Stimulated activated naive CD8-positive, alpha-beta T cell treated with anti-CD3 and anti-CD28 coated beads, Interleukin-15, Interleukin-2, amounts not matched to agents 100 ng/mL and 50 ng/mL, for 24 hours (primary cell): ENCODE measurements around the gene MTA1.

Experiments used
- H3K27ac Mint-ChIP-seq: one replicate; pipeline ENCODE4 v1.8.0; 2021; ENCODE audit warnings: mild to moderate bottlenecking, mixed read lengths
- H3K27me3 Mint-ChIP-seq: one replicate; pipeline ENCODE4 v1.8.0; 2021; ENCODE audit warnings: mixed read lengths
- H3K36me3 Mint-ChIP-seq: one replicate; pipeline ENCODE4 v1.8.0; 2021; ENCODE audit warnings: low read depth, mixed read lengths
- H3K4me1 Mint-ChIP-seq: one replicate; pipeline ENCODE4 v1.8.0; 2021; ENCODE audit warnings: low read depth, mixed read lengths
- H3K4me3 Mint-ChIP-seq: one replicate; pipeline ENCODE4 v1.8.0; 2021; ENCODE audit warnings: mild to moderate bottlenecking, mixed read lengths
- H3K9me3 Mint-ChIP-seq: one replicate; pipeline ENCODE4 v1.8.0; 2021; ENCODE audit warnings: mixed read lengths

MTA1 gene

DNA sequence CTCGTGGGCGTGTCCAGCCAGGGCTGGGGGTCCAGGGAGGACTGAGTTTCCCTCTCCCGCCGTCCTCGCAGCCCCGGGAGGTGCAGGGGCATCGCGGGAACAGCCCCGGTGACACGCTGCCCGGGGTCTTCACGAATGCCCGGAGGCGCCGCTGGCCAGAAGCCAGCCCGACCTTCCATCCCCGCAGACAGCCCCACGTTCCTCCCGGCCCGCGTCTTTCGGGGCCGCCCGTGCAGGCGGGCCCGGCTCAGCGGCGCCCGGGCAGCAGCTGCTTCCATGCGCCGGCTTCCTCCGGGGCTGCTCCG lies 70.6 kb downstream of the MTA1 start:
- H3K27ac Mint-ChIP-seq, result no peak overlapping the region
- H3K9me3 Mint-ChIP-seq, result no peaks in the 10 kb centered on the region
- no peaks in the 10 kb centered on the region for H3K27me3 Mint-ChIP-seq
- H3K4me1 Mint-ChIP-seq, result peaks cover 26% of the 10 kb centered on the region
- no peaks in the 10 kb centered on the region for H3K36me3 Mint-ChIP-seq
- no peak overlapping the region for H3K4me3 Mint-ChIP-seq

GRCh38 chr14:105490572-105491365 lies 71.1 kb downstream of the MTA1 start, which contains the start of gene TEDC1:
TEDC1 (plus strand) TSS chr14:105491246; CDS start chr14:105491376, 130 bp downstream.
- Mint-ChIP-seq H3K4me3 (peak within 1 kb of the TSS; percentile 84), H3K27me3 (no peaks in the 10 kb centered on the region), H3K9me3 (no peaks in the 10 kb centered on the region)

DNA sequence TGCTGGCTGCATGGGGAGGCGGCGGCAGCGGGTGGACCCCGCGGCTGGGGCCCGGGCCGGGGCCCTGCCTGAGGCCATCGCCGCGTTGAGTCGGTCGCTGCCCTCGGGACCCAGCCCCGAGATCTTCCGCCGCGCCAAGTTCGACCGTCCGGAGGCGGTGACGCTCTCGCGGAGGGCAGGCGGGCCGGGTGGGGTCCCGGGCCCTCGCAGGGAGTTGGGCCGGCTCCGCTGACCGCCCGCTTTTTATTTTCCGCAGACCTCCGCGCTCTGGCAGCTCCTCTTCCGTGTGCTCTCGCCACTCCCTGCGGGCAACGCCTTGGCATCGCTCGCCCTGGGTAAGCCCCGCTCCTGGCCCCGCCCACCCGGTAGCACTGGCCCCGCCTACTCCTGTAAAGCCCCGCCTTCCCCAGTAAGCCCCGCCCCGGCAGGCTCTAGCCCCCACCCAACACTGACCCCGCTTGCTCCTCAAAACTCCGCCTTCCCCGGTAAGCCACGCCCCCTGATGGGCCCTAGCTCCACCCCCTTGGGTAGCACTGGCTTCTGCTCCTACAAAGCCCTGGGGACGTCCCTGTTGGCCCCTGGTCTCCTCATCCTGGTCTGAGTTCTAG lies 71.8 kb downstream of the MTA1 start:
- Mint-ChIP-seq H3K36me3 (no peaks in the 10 kb centered on the region), H3K27ac (peak overlapping the region; percentile 87)

More at GRCh38 chr14:105490572-105491365, 71.1 kb downstream of the MTA1 start, which contains the start of gene TEDC1:
- H3K27ac Mint-ChIP-seq, result peak within 1 kb of the TSS; percentile 87
- peaks cover 23% of the 10 kb centered on the region for H3K4me1 Mint-ChIP-seq
- H3K36me3 Mint-ChIP-seq, result no peaks in the 10 kb centered on the region

GRCh38 chr14:105492031-105492970 lies 72.7 kb downstream of the MTA1 start:
- Mint-ChIP-seq H3K4me3 (peak overlapping the region; percentile 84), H3K27me3 (no peaks in the 10 kb centered on the region), H3K4me1 (peaks cover 16% of the 10 kb centered on the region), H3K36me3 (no peaks in the 10 kb centered on the region), H3K27ac (peak overlapping the region; percentile 87), H3K9me3 (no peaks in the 10 kb centered on the region)

More for the DNA sequence above, 71.8 kb downstream of the MTA1 start:
- Mint-ChIP-seq H3K9me3 (no peaks in the 10 kb centered on the region), H3K4me3 (peak overlapping the region; percentile 84), H3K4me1 (peaks cover 19% of the 10 kb centered on the region), H3K27me3 (no peaks in the 10 kb centered on the region)

DNA sequence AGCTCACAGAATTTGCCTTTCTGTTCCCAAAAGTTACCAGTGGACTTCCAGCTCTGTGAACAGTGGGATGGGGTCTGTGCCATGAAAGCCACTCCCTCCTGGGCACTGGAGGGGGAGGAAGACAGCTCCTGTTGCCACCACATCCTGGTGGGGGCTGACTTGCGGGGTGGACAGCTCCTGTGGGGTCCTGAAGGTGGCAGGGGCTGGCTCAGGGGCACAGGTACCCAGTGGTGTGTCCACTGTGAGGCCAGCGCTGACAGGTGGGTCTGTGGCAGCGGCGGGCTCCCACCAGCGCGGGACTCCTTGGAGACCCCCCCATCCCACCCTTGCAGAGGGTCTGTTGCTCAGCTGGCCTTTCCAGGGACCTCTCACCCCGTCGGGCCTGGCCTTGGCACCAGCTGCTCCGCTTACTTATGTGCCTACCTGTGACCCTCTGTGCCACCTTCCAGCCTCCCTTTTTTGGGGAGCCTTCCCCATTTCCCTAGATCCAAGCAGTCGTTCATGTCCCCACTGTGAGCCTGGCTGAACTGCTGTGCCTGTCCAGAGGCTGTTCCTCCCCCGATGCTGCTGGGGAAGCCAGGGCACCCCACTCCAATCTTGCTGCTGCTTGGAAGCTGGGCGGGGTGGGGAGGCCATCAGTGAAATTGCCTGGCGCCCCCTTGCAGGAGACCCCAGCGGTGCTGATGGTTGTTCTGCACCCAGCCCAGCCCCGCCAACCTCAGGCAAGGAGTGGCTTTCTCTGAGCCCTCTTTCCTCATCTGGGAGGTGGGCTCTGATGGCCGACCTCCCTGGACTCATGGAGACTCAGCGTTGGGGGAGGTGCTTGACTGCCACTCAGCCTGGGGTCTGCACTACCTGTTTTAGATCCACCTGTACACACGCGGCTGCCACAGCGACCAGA lies 73.6 kb downstream of the MTA1 start:
- no peak overlapping the region for H3K4me3 Mint-ChIP-seq
- no peaks in the 10 kb centered on the region for H3K36me3 Mint-ChIP-seq
- H3K27me3 Mint-ChIP-seq, result no peaks in the 10 kb centered on the region
- H3K9me3 Mint-ChIP-seq, result no peaks in the 10 kb centered on the region
- H3K4me1 Mint-ChIP-seq, result peaks cover 12% of the 10 kb centered on the region
- no peak overlapping the region for H3K27ac Mint-ChIP-seq

- H3K36me3 Mint-ChIP-seq, result no peaks in the 10 kb centered on the region
- no peak overlapping the region for H3K4me3 Mint-ChIP-seq
- H3K9me3 Mint-ChIP-seq, result no peaks in the 10 kb centered on the region
- H3K4me1 Mint-ChIP-seq, result peaks cover 11% of the 10 kb centered on the region
- no peak overlapping the region for H3K27ac Mint-ChIP-seq
- H3K27me3 Mint-ChIP-seq, result no peaks in the 10 kb centered on the region
These were observed 74.4 kb downstream of the MTA1 start for GRCh38 chr14:105493921-105494605.

DNA sequence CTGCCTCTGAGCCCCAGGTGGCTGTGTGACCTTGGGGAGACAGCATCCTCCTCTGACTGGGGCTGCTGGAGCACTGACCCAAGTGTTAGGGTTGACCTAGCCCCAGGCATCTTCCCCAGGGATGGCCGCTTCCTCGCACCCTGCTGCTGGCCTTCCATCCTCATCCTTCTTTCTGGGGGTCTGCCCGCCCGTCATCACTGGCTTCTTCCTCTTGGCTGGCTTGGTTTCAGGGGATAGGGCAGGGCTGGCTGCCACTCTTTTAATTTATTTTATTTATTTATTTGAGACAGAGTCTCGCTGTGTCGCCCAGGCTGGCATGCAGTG lies 74.9 kb downstream of the MTA1 start:
- Mint-ChIP-seq H3K4me3 (no peak overlapping the region), H3K27ac (no peak overlapping the region), H3K27me3 (no peaks in the 10 kb centered on the region), H3K4me1 (peaks cover 6% of the 10 kb centered on the region), H3K9me3 (no peaks in the 10 kb centered on the region), H3K36me3 (no peaks in the 10 kb centered on the region)

GRCh38 chr14:105495101-105495989 lies 75.7 kb downstream of the MTA1 start:
- Mint-ChIP-seq H3K4me3 (no peak overlapping the region), H3K27me3 (no peaks in the 10 kb centered on the region), H3K36me3 (no peaks in the 10 kb centered on the region), H3K4me1 (peaks cover 5% of the 10 kb centered on the region), H3K9me3 (no peaks in the 10 kb centered on the region), H3K27ac (no peak overlapping the region)

DNA sequence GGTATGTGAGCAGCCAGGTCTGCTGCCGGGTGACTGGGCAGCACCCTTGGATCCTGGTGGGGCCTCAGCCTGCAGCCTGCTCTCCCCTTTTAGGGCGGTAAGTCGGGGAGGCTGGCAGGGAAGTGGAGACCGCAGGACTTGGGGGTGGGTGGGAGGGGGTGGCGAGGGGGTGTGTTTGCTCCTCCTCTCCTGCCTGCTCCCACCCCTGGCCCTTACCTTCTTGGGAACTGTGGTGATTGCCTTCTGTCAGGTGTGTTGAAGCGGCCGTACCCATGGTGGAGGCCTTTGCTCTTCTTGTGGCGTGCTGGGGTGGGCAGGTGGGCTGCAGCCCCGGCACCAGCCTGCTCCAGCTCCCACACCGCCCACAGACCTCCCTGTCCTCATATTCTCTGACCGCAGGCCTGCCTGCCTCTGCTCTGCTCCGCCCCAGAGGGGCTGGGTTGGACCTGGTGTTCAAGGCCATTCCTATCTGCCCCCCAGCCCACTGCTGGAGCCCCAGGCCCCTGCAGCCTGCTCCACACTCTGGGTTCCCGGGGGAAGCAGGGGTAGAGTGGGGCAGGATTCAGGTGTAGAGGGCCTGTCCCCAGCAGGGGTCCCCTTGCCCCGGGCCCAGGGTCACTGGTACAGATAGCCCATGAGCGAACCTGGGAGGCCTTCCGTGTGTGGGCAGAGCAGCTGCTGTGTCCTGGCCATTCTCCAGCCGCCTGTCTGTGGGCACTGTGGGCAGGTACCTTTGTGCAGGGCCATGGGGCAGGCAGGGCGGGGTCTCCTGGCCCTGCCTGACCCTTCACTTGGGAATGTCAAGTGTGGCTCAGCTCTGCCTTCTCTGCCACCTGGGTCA lies 76.6 kb downstream of the MTA1 start:
- no peak overlapping the region for H3K27ac Mint-ChIP-seq
- H3K4me1 Mint-ChIP-seq, result peaks cover 5% of the 10 kb centered on the region
- H3K9me3 Mint-ChIP-seq, result no peaks in the 10 kb centered on the region
- no peaks in the 10 kb centered on the region for H3K27me3 Mint-ChIP-seq
- H3K4me3 Mint-ChIP-seq, result no peak overlapping the region
- H3K36me3 Mint-ChIP-seq, result no peaks in the 10 kb centered on the region

- H3K27ac Mint-ChIP-seq, result no peak overlapping the region
- H3K27me3 Mint-ChIP-seq, result no peaks in the 10 kb centered on the region
- no peak overlapping the region for H3K4me3 Mint-ChIP-seq
- H3K36me3 Mint-ChIP-seq, result no peaks in the 10 kb centered on the region
- peaks cover 2% of the 10 kb centered on the region for H3K4me1 Mint-ChIP-seq
- H3K9me3 Mint-ChIP-seq, result no peaks in the 10 kb centered on the region
These were observed 77.4 kb downstream of the MTA1 start for GRCh38 chr14:105496831-105497591.

GRCh38 chr14:105497671-105498429 lies 78.2 kb downstream of the MTA1 start:
- H3K4me3 Mint-ChIP-seq, result no peak overlapping the region
- no peaks in the 10 kb centered on the region for H3K27me3 Mint-ChIP-seq

More at GRCh38 chr14:105497671-105498429, 78.2 kb downstream of the MTA1 start:
- Mint-ChIP-seq H3K27ac (no peak overlapping the region), H3K4me1 (no peaks in the 10 kb centered on the region), H3K9me3 (no peaks in the 10 kb centered on the region), H3K36me3 (no peaks in the 10 kb centered on the region)
